ENCODE data around the gene FCER1A. TPM values are rescaled to one million over a fixed set of nuclear protein-coding genes. Genes with fewer than 3 reads are reported as not detected.

FCER1A gene
- 1 to 10 TPM in 1 of 2 donors, not detected in 1; 1.5 TPM for total RNA-seq
- long read RNA-seq = 0 reads

DNA sequence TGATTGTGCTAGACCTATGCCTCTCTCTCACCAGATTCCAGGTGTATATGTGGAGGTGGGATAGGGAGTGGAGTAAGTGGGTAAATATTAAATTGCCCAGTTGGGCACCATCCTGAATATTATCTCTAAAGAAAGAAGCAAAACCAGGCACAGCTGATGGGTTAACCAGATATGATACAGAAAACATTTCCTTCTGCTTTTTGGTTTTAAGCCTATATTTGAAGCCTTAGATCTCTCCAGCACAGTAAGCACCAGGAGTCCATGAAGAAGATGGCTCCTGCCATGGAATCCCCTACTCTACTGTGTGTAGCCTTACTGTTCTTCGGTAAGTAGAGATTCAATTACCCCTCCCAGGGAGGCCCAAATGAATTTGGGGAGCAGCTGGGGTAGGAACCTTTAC lies at the start of gene FCER1A:
TSS of gene FCER1A (plus strand) at position 242 of the 400 bp plus-strand sequence. CDS start at position 271, 29 bp downstream.
- no peak for DNase-seq
- intact Hi-C loops (cut with DNase I, micrococcal nuclease) = no loop called here
- no peak for ATAC-seq

- DNase-seq = no peak
- no peak for ATAC-seq
- intact Hi-C loops (cut with DNase I, micrococcal nuclease) = no loop called here
Observed at GRCh38 chr1:159261311-159261710, 40.8 kb upstream of the FCER1A start.

GRCh38 chr1:159261721-159262494 lies 40.2 kb upstream of the FCER1A start:
- intact Hi-C loops (cut with DNase I, micrococcal nuclease) = no loop called here
- no peak for ATAC-seq
- DNase-seq = no peak

- intact Hi-C loops (cut with DNase I, micrococcal nuclease) = no loop called here
Observed at GRCh38 chr1:159266832-159267231, 35.3 kb upstream of the FCER1A start.

GRCh38 chr1:159274631-159275030 lies 27.5 kb upstream of the FCER1A start:
- ATAC-seq = no peak
- DNase-seq = no peak
- intact Hi-C loops (cut with DNase I, micrococcal nuclease) = no loop called here

More at GRCh38 chr1:159266832-159267231, 35.3 kb upstream of the FCER1A start:
- ATAC-seq (no peak), DNase-seq (no peak)

GRCh38 chr1:159275891-159276290 lies 26.2 kb upstream of the FCER1A start:
- intact Hi-C loops (cut with DNase I, micrococcal nuclease) = no loop called here
- ATAC-seq (no peak), DNase-seq (no peak)

DNA sequence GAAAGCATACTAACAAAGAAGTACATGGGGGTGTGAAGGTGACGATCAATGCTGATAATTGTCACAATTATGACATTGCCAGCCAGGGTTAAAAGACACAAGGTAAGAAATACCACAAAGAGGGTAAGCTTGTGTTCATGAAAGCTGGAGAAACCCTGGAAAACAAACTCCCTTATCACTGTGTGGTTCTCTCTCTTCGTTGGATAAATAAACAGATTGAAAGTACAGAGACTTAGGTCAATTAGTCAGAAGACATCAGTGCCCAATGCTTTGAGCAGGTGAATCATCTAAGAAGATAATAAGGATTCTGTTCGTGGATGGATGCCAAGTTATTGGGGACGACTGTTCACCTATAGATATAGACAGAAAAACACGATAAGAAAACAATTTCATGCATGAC lies 22.4 kb upstream of the FCER1A start:
- intact Hi-C loops (cut with DNase I, micrococcal nuclease) = no loop called here
- no peak for DNase-seq
- no peak for ATAC-seq

DNA sequence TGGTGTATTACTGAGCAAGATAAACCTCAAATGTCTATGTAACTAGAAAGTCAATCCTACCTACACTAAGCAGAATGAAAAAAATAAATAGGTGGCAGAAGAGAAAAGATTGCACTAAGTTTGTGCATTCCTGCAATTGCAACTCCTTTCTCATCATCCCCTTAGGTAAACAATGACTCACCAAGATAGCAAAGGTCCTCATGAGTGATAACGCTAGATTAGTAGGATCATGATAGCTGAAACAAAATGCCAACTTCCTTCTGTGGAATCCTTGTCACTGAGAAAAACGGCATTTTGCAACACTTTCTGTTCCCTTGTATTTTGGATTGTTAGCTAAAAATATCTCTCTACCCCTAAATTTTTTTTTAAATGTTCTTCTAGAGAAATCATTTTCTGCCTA lies 20.0 kb upstream of the FCER1A start:
- ATAC-seq = peak; percentile 44
- DNase-seq = no peak
- intact Hi-C loops (cut with DNase I, micrococcal nuclease) = no loop called here

- ATAC-seq = no peak
- intact Hi-C loops (cut with DNase I, micrococcal nuclease) = no loop called here
- DNase-seq = no peak
Observed at GRCh38 chr1:159289060-159289459, 13.1 kb upstream of the FCER1A start.

DNA sequence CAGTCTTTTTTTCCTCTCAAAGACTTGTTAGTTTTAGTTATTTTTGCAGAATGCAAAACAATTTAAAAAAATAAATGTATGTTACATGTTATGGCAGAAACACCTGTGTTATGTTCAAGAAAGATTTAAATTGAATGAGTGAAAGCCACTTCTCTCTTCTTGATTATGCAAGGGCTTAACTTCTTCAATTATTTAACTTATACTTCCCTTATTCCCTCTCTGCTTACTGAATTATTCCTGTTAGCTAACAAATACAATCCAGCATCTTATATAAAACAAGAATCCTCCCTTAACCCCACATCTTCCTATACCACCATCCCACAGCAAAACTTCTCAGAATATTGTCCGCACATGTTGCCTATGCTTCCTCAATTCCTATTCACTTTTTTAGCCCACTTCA lies 10.7 kb upstream of the FCER1A start:
- DNase-seq (no peak), ATAC-seq (no peak)
- intact Hi-C loops (cut with DNase I, micrococcal nuclease) = no loop called here

- intact Hi-C loops (cut with DNase I, micrococcal nuclease) = no loop called here
- DNase-seq (no peak), ATAC-seq (no peak)
Observed at GRCh38 chr1:159296706-159297375, 5.3 kb upstream of the FCER1A start.

DNA sequence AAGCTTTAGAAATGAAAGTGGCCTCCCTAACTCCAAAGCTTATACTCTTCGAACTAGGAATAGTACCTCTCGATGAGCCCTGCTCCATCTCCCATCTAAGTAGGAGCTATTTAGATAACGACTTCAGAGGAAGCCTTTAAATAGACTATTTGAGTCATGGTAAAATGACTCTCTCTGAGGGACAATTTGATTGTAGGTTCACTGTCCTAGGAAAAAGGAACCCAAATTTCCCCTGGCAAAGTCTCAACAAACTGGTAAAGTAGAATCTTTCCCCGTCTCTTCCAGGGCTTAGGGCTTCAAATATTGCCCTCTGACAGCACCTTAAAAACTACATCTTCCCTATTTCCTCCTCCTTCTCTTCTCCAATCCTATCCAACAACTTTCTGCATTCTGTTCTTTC lies 2.0 kb upstream of the FCER1A start:
- no peak for ATAC-seq
- no peak for DNase-seq
- intact Hi-C loops (cut with DNase I, micrococcal nuclease) = no loop called here

GRCh38 chr1:159307346-159308020 lies 5.3 kb downstream of the FCER1A start:
- intact Hi-C loops (cut with DNase I, micrococcal nuclease) = no loop called here
- no peak for DNase-seq
- ATAC-seq = no peak

DNA sequence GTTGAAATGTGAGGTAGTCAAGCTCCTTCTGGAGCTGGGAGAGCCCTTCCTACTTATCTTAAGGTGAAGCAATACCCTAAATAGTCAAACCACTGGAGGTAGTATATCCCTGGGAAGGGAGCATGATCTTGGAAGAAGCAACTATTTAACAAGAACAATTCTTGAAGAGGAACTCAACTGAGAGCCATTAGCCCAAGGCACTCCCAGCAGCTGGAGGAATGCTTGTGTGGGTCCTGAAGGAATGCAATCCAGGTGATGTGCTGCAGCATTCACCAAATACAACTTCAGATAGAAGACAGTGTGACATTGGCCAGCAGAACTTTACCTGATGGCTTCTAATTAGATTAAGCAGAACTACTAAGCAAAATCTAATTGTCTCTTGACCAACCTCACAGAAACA lies 9.5 kb downstream of the FCER1A start:
- DNase-seq = no peak
- no peak for ATAC-seq
- intact Hi-C loops (cut with DNase I, micrococcal nuclease) = no loop called here

- no peak for ATAC-seq
- intact Hi-C loops (cut with DNase I, micrococcal nuclease) = no loop called here
- no peak for DNase-seq
Observed at GRCh38 chr1:159315381-159315780, 13.2 kb downstream of the FCER1A start.

GRCh38 chr1:159318784-159319551 lies 16.8 kb downstream of the FCER1A start:
- intact Hi-C loops (cut with DNase I, micrococcal nuclease) = no loop called here
- ATAC-seq (no peak), DNase-seq (no peak)

GRCh38 chr1:159334797-159335196 lies 32.7 kb downstream of the FCER1A start:
- ATAC-seq (no peak), DNase-seq (no peak)
- intact Hi-C loops (cut with DNase I, micrococcal nuclease) = no loop called here

GRCh38 chr1:159338018-159338417 lies 35.9 kb downstream of the FCER1A start:
- DNase-seq (no peak), ATAC-seq (no peak)
- intact Hi-C loops (cut with DNase I, micrococcal nuclease) = no loop called here

- ATAC-seq = no peak
- intact Hi-C loops (cut with DNase I, micrococcal nuclease) = no loop called here
Observed at GRCh38 chr1:159339536-159339935, 37.4 kb downstream of the FCER1A start.

More at GRCh38 chr1:159339536-159339935, 37.4 kb downstream of the FCER1A start:
- DNase-seq = no peak

Data from left colon (tissue), 2 donors.